ENCODE data around the gene CHID1.

DNA sequence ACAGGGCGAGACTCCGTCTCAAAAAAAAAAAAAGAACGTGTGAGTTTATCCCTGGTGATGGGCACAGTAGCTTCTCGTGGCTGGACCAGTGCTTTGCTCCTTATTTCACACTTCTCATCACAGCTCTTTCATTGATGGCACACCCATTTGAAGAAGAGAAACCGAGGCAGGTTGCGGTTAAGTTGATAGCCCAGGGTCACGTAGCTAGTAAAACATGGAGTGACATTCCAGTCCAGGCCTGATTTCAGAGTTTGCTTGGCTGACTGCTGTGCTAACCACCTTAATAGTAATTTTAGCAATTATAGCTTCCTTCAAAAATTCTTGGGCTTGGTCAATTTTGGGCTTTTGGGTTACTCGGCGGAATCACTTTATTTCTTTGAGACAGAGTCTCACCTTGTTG, 40.9 kb upstream of the CHID1 start:
- TF ChIP-seq, protein P1, sequence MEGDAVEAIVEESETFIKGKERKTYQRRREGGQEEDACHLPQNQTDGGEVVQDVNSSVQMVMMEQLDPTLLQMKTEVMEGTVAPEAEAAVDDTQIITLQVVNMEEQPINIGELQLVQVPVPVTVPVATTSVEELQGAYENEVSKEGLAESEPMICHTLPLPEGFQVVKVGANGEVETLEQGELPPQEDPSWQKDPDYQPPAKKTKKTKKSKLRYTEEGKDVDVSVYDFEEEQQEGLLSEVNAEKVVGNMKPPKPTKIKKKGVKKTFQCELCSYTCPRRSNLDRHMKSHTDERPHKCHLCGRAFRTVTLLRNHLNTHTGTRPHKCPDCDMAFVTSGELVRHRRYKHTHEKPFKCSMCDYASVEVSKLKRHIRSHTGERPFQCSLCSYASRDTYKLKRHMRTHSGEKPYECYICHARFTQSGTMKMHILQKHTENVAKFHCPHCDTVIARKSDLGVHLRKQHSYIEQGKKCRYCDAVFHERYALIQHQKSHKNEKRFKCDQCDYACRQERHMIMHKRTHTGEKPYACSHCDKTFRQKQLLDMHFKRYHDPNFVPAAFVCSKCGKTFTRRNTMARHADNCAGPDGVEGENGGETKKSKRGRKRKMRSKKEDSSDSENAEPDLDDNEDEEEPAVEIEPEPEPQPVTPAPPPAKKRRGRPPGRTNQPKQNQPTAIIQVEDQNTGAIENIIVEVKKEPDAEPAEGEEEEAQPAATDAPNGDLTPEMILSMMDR (IDR thresholded peaks at IDR 0.05; ENCODE audit: low read depth, low read length, poor library complexity, severe bottlenecking): no peak
- TF ChIP-seq EZH2phosphoT487 (IDR thresholded peaks at IDR 0.05; ENCODE audit: borderline replicate concordance, low read length): no peak
